OCI-LY7 (cell line): ENCODE data around the gene CCDC3. TPM values are rescaled to one million over a fixed set of nuclear protein-coding genes. Genes with fewer than 3 reads are reported as not detected.

Experiments used
- BruUV-seq: library from RNA; stranded (reverse); fragments of 400-500 nt; replicated peaks from 2 replicates; lab custom pipeline; 2021; lab: Mats Ljungman, UMichigan
- CTCF ChIA-PET: fragments of 300-600 bp; sonication (Branson Sonifier 250); formaldehyde crosslinking; loops from one replicate; lab custom pipeline; 2022; ENCODE audit warnings: antibody characterized with exemption; ENCODE audit not compliant: unreplicated experiment; lab: Charles Lee
- POLR2A ChIA-PET: fragments of 300-600 bp; sonication (Branson Sonifier 250); formaldehyde crosslinking; loops from one replicate; lab custom pipeline; 2022; ENCODE audit warnings: antibody characterized with exemption; lab: Charles Lee
- DNase-seq: peaks from one replicate; pipeline ENCODE4 v3.0.0-alpha.2; 2015; ENCODE audit warnings: low spot score
- H2AFZ ChIP-seq: fragments of 200-600 bp; sonication (generic), shearing (Covaris generic); 2 replicates; pipeline ENCODE4 v1.6.1; 2014; ENCODE audit warnings: mild to moderate bottlenecking, antibody characterized with exemption, low read length, moderate library complexity
- H3K27ac ChIP-seq: fragments of 200-600 bp; sonication (generic); 2 replicates; pipeline ENCODE4 v1.5.1; 2014; ENCODE audit warnings: mixed run types, low read depth, mild to moderate bottlenecking, moderate library complexity, low read length, inconsistent platforms; ENCODE audit not compliant: poor library complexity, severe bottlenecking
- H3K36me3 ChIP-seq: fragments of 200-600 bp; sonication (generic); 2 replicates; pipeline ENCODE4 v1.6.1; 2014; ENCODE audit warnings: mild to moderate bottlenecking, antibody characterized with exemption, low read length, moderate library complexity, mixed read lengths; ENCODE audit not compliant: insufficient read depth
- H3K4me1 ChIP-seq: fragments of 200-600 bp; sonication (generic); 2 replicates; pipeline ENCODE4 v1.5.1; 2014; ENCODE audit warnings: mild to moderate bottlenecking, low read length; ENCODE audit not compliant: insufficient read depth, poor library complexity, severe bottlenecking
- H3K4me2 ChIP-seq: fragments of 200-600 bp; sonication (generic); 2 replicates; pipeline ENCODE4 v1.6.1; 2014; ENCODE audit warnings: mild to moderate bottlenecking, low read length
- H3K4me3 ChIP-seq: fragments of 200-600 bp; sonication (generic); 2 replicates; pipeline ENCODE4 v1.5.1; 2014; ENCODE audit warnings: mild to moderate bottlenecking, low read depth, low read length; ENCODE audit not compliant: poor library complexity, severe bottlenecking
- H3K79me2 ChIP-seq: fragments of 200-600 bp; sonication (generic); 2 replicates; pipeline ENCODE4 v1.6.1; 2016; ENCODE audit warnings: low read depth, mild to moderate bottlenecking, low read length, moderate library complexity, mixed read lengths; ENCODE audit not compliant: insufficient read depth
- H3K9me2 ChIP-seq: fragments of 200-600 bp; sonication (generic); 2 replicates; pipeline ENCODE4 v1.6.1; 2016; ENCODE audit warnings: mild to moderate bottlenecking, low read length, mixed read lengths; ENCODE audit not compliant: insufficient read depth
- H3K9me3 ChIP-seq: fragments of 200-600 bp; sonication (generic); 2 replicates; pipeline ENCODE4 v1.6.1; 2014; ENCODE audit warnings: mild to moderate bottlenecking, mixed run types, low read length, mixed read lengths
- H4K20me1 ChIP-seq: fragments of 200-600 bp; sonication (generic); 2 replicates; pipeline ENCODE4 v1.6.1; 2014; ENCODE audit warnings: mild to moderate bottlenecking, antibody characterized with exemption, low read length, moderate library complexity, mixed read lengths; ENCODE audit not compliant: insufficient read depth
- EZH2phosphoT487 ChIP-seq: fragments of 200-600 bp; sonication (generic); IDR thresholded peaks from 2 replicates; pipeline ENCODE4 v1.6.1; 2018; ENCODE audit warnings: low read depth, borderline replicate concordance, mild to moderate bottlenecking, mixed run types, antibody characterized with exemption, low read length, moderate library complexity, mixed read lengths
- intact Hi-C: fragments of 100-400 bp; cut with micrococcal nuclease; formaldehyde crosslinking; loops from one replicate; pipeline ENCODE4 v1.10.0; 2022; ENCODE audit not compliant: unreplicated experiment
- total RNA-seq, 2 experiments: library from RNA; depleted of rRNA in 1 of 2; stranded (reverse); fragments of >200 nt in 1 of 2; shearing (Covaris generic) in 1 of 2; gene quantifications; 2 replicates each; pipeline ENCODE4 v1.2.3, GENCODE V29; 2014 to 2022
- TF ChIP-seq, protein P1 (sequence below): fragments of 200-600 bp; sonication (generic); conservative IDR thresholded peaks from 2 replicates; pipeline ENCODE4 v1.5.1; 2014; ENCODE audit warnings: mild to moderate bottlenecking, antibody characterized with exemption, low read length, moderate library complexity, mixed read lengths

Gene CCDC3
- total RNA-seq, 2 experiments from 2014 or later: not detected

DNA sequence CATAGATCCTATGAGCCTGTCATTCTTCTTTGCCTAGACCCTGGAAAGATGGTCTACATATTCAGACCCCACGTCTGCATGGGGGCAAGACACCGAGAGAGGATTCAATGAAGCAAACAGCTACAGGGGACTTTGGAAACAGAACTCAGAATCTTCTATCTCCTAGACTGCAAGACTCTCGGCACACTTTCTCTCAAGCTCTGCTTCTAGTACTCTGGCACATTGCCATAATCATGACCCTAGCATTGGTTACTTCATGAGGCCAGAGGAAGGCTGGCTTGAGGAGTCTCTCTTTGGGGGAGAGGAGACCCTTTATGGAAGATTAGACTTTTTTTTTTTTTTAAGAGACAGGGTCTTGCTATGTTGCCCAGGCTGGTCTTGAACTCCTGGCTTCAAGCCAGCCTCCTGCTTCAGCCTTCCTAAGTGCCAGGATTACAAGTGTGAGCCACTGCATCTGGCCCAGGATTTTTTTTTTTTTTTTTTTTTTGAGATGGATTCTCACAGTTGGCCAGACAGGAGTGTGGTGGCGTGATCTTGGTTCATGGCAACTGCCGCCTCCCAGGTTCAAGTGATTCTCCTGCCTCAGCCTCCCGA is 20.7 kb downstream of the CCDC3 start:
- H3K9me3 ChIP-seq: no peaks in the 10 kb centered on the region
- H3K4me3 ChIP-seq: no peak overlapping the region
- no peak overlapping the region for H3K4me2 ChIP-seq
- no TSS peak for BruUV-seq
- CTCF ChIA-PET: no interaction called here
- H2AFZ ChIP-seq: no peak overlapping the region
- no peaks in the 10 kb centered on the region for H3K4me1 ChIP-seq
- no peaks in the 10 kb centered on the region for H4K20me1 ChIP-seq
- TF ChIP-seq, protein P1, sequence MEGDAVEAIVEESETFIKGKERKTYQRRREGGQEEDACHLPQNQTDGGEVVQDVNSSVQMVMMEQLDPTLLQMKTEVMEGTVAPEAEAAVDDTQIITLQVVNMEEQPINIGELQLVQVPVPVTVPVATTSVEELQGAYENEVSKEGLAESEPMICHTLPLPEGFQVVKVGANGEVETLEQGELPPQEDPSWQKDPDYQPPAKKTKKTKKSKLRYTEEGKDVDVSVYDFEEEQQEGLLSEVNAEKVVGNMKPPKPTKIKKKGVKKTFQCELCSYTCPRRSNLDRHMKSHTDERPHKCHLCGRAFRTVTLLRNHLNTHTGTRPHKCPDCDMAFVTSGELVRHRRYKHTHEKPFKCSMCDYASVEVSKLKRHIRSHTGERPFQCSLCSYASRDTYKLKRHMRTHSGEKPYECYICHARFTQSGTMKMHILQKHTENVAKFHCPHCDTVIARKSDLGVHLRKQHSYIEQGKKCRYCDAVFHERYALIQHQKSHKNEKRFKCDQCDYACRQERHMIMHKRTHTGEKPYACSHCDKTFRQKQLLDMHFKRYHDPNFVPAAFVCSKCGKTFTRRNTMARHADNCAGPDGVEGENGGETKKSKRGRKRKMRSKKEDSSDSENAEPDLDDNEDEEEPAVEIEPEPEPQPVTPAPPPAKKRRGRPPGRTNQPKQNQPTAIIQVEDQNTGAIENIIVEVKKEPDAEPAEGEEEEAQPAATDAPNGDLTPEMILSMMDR: no peak
- TF ChIP-seq EZH2phosphoT487: no peak
- no peaks in the 10 kb centered on the region for H3K79me2 ChIP-seq
- POLR2A ChIA-PET: no interaction called here
- no peak overlapping the region for H3K27ac ChIP-seq
- no peak for DNase-seq
- H3K36me3 ChIP-seq: no peaks in the 10 kb centered on the region
- intact Hi-C loops: no loop called here
- H3K9me2 ChIP-seq: no peaks in the 10 kb centered on the region

DNA sequence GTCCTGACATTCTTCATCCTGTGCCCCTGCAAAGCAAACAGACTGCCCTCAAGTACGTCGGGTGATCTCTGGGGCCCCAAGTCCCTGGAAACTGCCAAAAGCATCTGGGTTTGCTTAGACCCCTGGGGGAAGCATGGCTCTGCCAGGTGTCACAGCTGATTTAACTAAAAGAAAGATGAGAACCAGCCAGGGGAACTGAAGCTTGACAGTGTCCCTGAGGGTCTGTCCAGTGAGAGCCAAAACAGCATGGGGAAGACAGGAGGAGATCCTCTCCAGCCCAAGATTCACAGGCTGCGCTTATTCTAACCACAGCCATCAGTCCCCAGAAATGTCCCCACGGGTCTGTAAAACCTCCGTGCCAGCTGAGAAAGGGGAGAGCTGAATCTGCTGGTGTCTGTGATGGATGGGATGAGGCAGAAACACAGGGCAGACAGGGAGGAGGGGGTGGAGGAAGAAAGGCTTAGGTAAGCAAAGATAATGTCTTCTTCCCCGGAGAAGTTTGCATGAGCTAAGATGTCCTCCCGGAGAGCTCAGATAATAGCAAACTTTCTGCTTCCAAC is 21.3 kb downstream of the CCDC3 start:
- POLR2A ChIA-PET: no interaction called here
- H3K4me3 ChIP-seq: no peak overlapping the region
- BruUV-seq: no TSS peak
- H3K27ac ChIP-seq: no peak overlapping the region
- intact Hi-C loops: no loop called here
- H3K36me3 ChIP-seq: no peaks in the 10 kb centered on the region
- no peaks in the 10 kb centered on the region for H4K20me1 ChIP-seq
- TF ChIP-seq EZH2phosphoT487: no peak
- TF ChIP-seq, protein P1: no peak
- H3K9me3 ChIP-seq: no peaks in the 10 kb centered on the region
- H3K4me1 ChIP-seq: no peaks in the 10 kb centered on the region
- no peaks in the 10 kb centered on the region for H3K79me2 ChIP-seq
- no peaks in the 10 kb centered on the region for H3K9me2 ChIP-seq
- CTCF ChIA-PET: no interaction called here
- no peak overlapping the region for H3K4me2 ChIP-seq
- no peak overlapping the region for H2AFZ ChIP-seq
- DNase-seq: no peak

DNA sequence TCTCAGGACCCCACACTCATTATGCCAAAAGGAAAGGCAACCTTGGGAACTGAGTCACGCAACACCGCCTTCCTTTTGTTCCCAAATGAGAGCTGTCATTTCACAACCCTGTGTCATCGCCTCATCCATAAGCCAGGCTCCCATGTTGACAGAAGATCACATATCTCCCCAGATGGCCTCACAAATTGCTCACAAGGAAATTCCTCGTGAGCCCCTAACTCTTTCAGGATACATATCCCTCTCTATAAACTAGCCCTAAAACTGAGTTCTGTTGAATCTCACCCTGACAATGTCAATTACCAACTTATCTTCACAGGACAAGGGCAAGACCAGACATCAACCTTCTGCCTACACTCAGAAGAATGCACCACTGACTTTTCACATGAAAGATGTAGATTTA is 22.6 kb downstream of the CCDC3 start:
- no peaks in the 10 kb centered on the region for H3K9me3 ChIP-seq
- TF ChIP-seq, protein P1: no peak
- no peak for TF ChIP-seq EZH2phosphoT487
- no peak overlapping the region for H2AFZ ChIP-seq
- BruUV-seq: no TSS peak
- no peaks in the 10 kb centered on the region for H3K4me1 ChIP-seq
- H3K4me3 ChIP-seq: no peak overlapping the region
- intact Hi-C loops: no loop called here
- no peaks in the 10 kb centered on the region for H4K20me1 ChIP-seq
- POLR2A ChIA-PET: no interaction called here
- H3K79me2 ChIP-seq: no peaks in the 10 kb centered on the region
- H3K9me2 ChIP-seq: no peaks in the 10 kb centered on the region
- DNase-seq: no peak
- H3K27ac ChIP-seq: no peak overlapping the region
- H3K4me2 ChIP-seq: no peak overlapping the region
- CTCF ChIA-PET: no interaction called here
- H3K36me3 ChIP-seq: no peaks in the 10 kb centered on the region
